Astrocyte (in vitro differentiated cells and primary cell): ENCODE measurements around the gene VARS2.

Source experiments
- EZH2 ChIP-seq: IDR thresholded peaks from 2 replicates; pipeline ENCODE4 v1.6.1; 2012; ENCODE audit warnings: mild to moderate bottlenecking, low read length, inconsistent platforms; ENCODE audit not compliant: insufficient read depth
- TF ChIP-seq, protein P1 (sequence below): IDR thresholded peaks from 2 replicates; pipeline ENCODE4 v1.5.1; 2011; ENCODE audit warnings: low read depth, mild to moderate bottlenecking, inconsistent platforms, low read length, moderate library complexity; ENCODE audit not compliant: insufficient read depth

DNA sequence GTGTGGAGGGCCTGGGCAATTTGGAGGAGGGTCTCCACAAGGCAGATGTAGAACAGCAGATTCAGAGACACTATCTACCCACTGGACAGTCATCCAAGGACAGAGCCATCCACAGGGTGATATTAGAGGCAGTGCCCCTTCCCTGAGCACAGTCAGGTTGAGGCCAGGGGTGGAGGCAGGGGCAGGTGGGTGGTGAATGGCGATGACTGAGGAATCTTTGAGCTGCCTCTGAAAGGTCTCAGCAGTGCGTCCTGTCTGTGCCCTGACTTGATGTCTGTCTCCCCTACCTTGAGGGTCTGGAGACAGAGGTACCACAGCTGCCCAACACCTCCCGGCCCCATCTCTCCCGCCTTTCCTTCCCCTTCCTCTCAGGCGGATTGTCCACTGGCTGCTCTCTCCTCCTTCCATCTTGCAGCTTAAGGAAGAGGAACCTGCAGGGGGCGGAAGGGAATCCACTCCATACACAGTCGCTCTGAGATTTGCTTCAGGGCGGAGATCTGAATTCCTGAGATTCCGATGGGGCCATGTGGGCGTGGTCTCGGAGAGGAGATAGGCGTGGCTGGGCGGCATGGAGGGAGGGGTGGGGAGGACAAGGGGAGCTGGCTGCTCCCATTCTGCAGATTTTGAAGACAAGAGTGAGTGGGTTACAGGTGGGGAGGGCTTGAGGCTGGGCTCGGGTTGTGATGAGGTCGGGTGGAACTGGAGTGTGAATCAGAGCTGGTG, 28.5 kb downstream of the VARS2 start:
- TF ChIP-seq EZH2: no peak
- TF ChIP-seq, protein P1, sequence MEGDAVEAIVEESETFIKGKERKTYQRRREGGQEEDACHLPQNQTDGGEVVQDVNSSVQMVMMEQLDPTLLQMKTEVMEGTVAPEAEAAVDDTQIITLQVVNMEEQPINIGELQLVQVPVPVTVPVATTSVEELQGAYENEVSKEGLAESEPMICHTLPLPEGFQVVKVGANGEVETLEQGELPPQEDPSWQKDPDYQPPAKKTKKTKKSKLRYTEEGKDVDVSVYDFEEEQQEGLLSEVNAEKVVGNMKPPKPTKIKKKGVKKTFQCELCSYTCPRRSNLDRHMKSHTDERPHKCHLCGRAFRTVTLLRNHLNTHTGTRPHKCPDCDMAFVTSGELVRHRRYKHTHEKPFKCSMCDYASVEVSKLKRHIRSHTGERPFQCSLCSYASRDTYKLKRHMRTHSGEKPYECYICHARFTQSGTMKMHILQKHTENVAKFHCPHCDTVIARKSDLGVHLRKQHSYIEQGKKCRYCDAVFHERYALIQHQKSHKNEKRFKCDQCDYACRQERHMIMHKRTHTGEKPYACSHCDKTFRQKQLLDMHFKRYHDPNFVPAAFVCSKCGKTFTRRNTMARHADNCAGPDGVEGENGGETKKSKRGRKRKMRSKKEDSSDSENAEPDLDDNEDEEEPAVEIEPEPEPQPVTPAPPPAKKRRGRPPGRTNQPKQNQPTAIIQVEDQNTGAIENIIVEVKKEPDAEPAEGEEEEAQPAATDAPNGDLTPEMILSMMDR: peak; percentile 46
